ENCODE measurements around the gene TBX15. TPM values are rescaled to one million over a fixed set of nuclear protein-coding genes. Genes with fewer than 3 reads are reported as not detected.

The TBX15 gene
- polyA plus RNA-seq, 1 donor (not counting 4 experiments of a cell fraction or from before 2014, with no cell fraction given), result not detected

DNA sequence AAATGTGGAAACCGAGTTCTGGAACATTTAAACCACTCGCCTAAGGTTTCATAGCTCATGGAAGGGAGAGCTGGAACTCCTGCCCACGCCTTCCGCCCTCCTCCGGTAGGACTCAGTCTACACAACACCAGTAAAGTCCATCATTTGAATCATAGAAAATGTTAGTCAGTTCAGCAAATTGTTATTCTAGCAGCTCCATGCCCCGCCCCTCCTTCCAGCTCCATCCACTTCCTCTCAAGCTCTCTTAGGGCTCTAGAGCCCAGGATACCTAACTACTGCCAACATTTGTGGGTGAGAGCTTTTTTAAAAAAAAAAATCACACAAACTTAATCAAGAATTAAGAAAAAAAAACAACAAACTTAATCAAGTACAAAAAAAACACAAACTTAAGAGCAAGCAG is 121.8 kb downstream of the TBX15 start:
- H3K4me2 ChIP-seq (ENCODE audit: control insufficient read depth, extremely low read depth, insufficient read depth, low read depth, low read length), result no peak overlapping the region
- dilution Hi-C loops (cut with MboI; ENCODE audit: extremely low pct_ligation_motif_present, low sequenced_read_pairs), result no loop called here
- H3K27me3 ChIP-seq (ENCODE audit: control insufficient read depth, extremely low read depth, insufficient read depth, low read length), result no peaks in the 10 kb centered on the region
- no peak overlapping the region for H2AFZ ChIP-seq (ENCODE audit: control insufficient read depth, low read length)
- H3K4me1 ChIP-seq (ENCODE audit: control insufficient read depth, extremely low read depth, insufficient read depth, low read length), result no peaks in the 10 kb centered on the region
- TF ChIP-seq, protein P1, sequence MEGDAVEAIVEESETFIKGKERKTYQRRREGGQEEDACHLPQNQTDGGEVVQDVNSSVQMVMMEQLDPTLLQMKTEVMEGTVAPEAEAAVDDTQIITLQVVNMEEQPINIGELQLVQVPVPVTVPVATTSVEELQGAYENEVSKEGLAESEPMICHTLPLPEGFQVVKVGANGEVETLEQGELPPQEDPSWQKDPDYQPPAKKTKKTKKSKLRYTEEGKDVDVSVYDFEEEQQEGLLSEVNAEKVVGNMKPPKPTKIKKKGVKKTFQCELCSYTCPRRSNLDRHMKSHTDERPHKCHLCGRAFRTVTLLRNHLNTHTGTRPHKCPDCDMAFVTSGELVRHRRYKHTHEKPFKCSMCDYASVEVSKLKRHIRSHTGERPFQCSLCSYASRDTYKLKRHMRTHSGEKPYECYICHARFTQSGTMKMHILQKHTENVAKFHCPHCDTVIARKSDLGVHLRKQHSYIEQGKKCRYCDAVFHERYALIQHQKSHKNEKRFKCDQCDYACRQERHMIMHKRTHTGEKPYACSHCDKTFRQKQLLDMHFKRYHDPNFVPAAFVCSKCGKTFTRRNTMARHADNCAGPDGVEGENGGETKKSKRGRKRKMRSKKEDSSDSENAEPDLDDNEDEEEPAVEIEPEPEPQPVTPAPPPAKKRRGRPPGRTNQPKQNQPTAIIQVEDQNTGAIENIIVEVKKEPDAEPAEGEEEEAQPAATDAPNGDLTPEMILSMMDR (optimal IDR thresholded peaks at IDR 0.05 in 1 of 3, IDR thresholded peaks at IDR 0.05 in 1 of 3, conservative IDR thresholded peaks at IDR 0.05 in 1 of 3; ENCODE audit: extremely low read depth in 1 of 3, insufficient read depth in 2 of 3, low read length in 3 of 3), result no peak
- no peak for TF ChIP-seq EZH2 (IDR thresholded peaks at IDR 0.05; ENCODE audit: low read length)
- H3K79me2 ChIP-seq (ENCODE audit: control insufficient read depth, insufficient read depth, low read length), result no peaks in the 10 kb centered on the region
- H3K4me3 ChIP-seq (ENCODE audit: control insufficient read depth in 2 of 3, extremely low read depth in 1 of 3, insufficient read depth in 2 of 3, low read depth in 1 of 3, low read length in 3 of 3), result no peak overlapping the region
- H4K20me1 ChIP-seq (ENCODE audit: control insufficient read depth, extremely low read depth, insufficient read depth, low read length), result no peaks in the 10 kb centered on the region
- no peaks in the 10 kb centered on the region for H3K9me1 ChIP-seq (ENCODE audit: control insufficient read depth, extremely low read depth, insufficient read depth, low read length)
- no peak for DNase-seq (ENCODE audit: low read depth, low spot score)
- no peaks in the 10 kb centered on the region for H3K9me3 ChIP-seq (ENCODE audit: control insufficient read depth, low read depth, low read length)
- no peak overlapping the region for H3K9ac ChIP-seq (ENCODE audit: control insufficient read depth, extremely low read depth, insufficient read depth, low read length)
- H3K36me3 ChIP-seq (ENCODE audit: control insufficient read depth in 2 of 2, extremely low read depth in 1 of 2, insufficient read depth in 2 of 2, low read length in 2 of 2), result no peaks in the 10 kb centered on the region
- no peak for FAIRE-seq
- no peak overlapping the region for H3K27ac ChIP-seq (ENCODE audit: control insufficient read depth, insufficient read depth, low read length)

DNA sequence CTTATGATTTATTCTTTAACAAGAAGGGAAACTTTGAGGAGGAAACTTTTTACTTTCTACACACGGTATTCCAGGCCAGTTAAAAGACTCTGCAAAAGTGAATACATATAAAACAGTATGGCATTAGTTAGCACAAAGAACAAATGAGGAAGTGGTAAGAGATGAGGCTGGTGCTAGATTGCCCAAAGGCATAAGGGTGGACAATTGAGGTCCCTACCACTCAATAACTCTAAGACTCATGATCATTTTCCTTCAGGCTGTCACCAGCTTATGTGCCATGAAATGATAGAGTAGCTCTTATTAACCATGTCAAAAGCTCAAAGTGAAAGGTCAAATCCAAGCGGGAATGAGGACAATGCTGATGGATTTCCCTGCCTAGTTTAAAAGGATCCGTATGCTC is 124.5 kb downstream of the TBX15 start:
- no peak overlapping the region for H2AFZ ChIP-seq (ENCODE audit: control insufficient read depth, low read length)
- no peak overlapping the region for H3K9ac ChIP-seq (ENCODE audit: control insufficient read depth, extremely low read depth, insufficient read depth, low read length)
- H3K9me3 ChIP-seq (ENCODE audit: control insufficient read depth, low read depth, low read length), result no peaks in the 10 kb centered on the region
- no peak for DNase-seq (ENCODE audit: low read depth, low spot score)
- FAIRE-seq, result no peak
- TF ChIP-seq, protein P1 (optimal IDR thresholded peaks at IDR 0.05 in 1 of 3, IDR thresholded peaks at IDR 0.05 in 1 of 3, conservative IDR thresholded peaks at IDR 0.05 in 1 of 3; ENCODE audit: extremely low read depth in 1 of 3, insufficient read depth in 2 of 3, low read length in 3 of 3), result no peak
- no peak for TF ChIP-seq EZH2 (IDR thresholded peaks at IDR 0.05; ENCODE audit: low read length)
- no peak overlapping the region for H3K4me3 ChIP-seq (ENCODE audit: control insufficient read depth in 2 of 3, extremely low read depth in 1 of 3, insufficient read depth in 2 of 3, low read depth in 1 of 3, low read length in 3 of 3)
- H3K9me1 ChIP-seq (ENCODE audit: control insufficient read depth, extremely low read depth, insufficient read depth, low read length), result no peaks in the 10 kb centered on the region
- no peaks in the 10 kb centered on the region for H3K4me1 ChIP-seq (ENCODE audit: control insufficient read depth, extremely low read depth, insufficient read depth, low read length)
- H3K4me2 ChIP-seq (ENCODE audit: control insufficient read depth, extremely low read depth, insufficient read depth, low read depth, low read length), result no peak overlapping the region
- H4K20me1 ChIP-seq (ENCODE audit: control insufficient read depth, extremely low read depth, insufficient read depth, low read length), result no peaks in the 10 kb centered on the region
- H3K27ac ChIP-seq (ENCODE audit: control insufficient read depth, insufficient read depth, low read length), result no peak overlapping the region
- no peaks in the 10 kb centered on the region for H3K79me2 ChIP-seq (ENCODE audit: control insufficient read depth, insufficient read depth, low read length)
- dilution Hi-C loops (cut with MboI; ENCODE audit: extremely low pct_ligation_motif_present, low sequenced_read_pairs), result no loop called here
- no peaks in the 10 kb centered on the region for H3K36me3 ChIP-seq (ENCODE audit: control insufficient read depth in 2 of 2, extremely low read depth in 1 of 2, insufficient read depth in 2 of 2, low read length in 2 of 2)
- H3K27me3 ChIP-seq (ENCODE audit: control insufficient read depth, extremely low read depth, insufficient read depth, low read length), result no peaks in the 10 kb centered on the region
